Activated CD8-positive, alpha-beta memory T cell treated with anti-CD3 and anti-CD28 coated beads for 24 hours (primary cell): Measurements from ENCODE around the gene ERBB4.

Source experiments
- DNase-seq: peaks from one replicate; pipeline ENCODE4 v3.0.0-alpha.2; 2020

The ERBB4 gene

GRCh38 chr2:212538305-212539071, at the start of gene ERBB4:
Gene ERBB4 (minus strand): TSS chr2:212538802. CDS start chr2:212538530, 272 bp downstream.
- peak; percentile 50 for DNase-seq

- DNase-seq: no peak
Observed at GRCh38 chr2:212580117-212580516, 41.5 kb upstream of the ERBB4 start.

- DNase-seq: no peak
Observed at GRCh38 chr2:212556296-212556695, 17.7 kb upstream of the ERBB4 start.

- DNase-seq: no peak
Observed at GRCh38 chr2:212554233-212554632, 15.6 kb upstream of the ERBB4 start.

GRCh38 chr2:212549941-212550340, 11.3 kb upstream of the ERBB4 start:
- DNase-seq: no peak

- no peak for DNase-seq
Observed at GRCh38 chr2:212549463-212549862, 10.9 kb upstream of the ERBB4 start.

GRCh38 chr2:212548455-212548819, 9.8 kb upstream of the ERBB4 start:
- no peak for DNase-seq

- no peak for DNase-seq
Observed at GRCh38 chr2:212547716-212548454, 9.3 kb upstream of the ERBB4 start.

GRCh38 chr2:212546669-212547068, 8.1 kb upstream of the ERBB4 start:
- DNase-seq: no peak

GRCh38 chr2:212540341-212540740, 1.7 kb upstream of the ERBB4 start:
- no peak for DNase-seq

GRCh38 chr2:212539072-212539880, 674 bp upstream of the ERBB4 start:
- DNase-seq: no peak

GRCh38 chr2:212537726-212538304, 787 bp downstream of the ERBB4 start:
- DNase-seq: peak; percentile 55

- peak; percentile 54 for DNase-seq
Observed at GRCh38 chr2:212536817-212537725, 1.5 kb downstream of the ERBB4 start.

- no peak for DNase-seq
Observed at GRCh38 chr2:212535996-212536816, 2.4 kb downstream of the ERBB4 start.

- no peak for DNase-seq
Observed at GRCh38 chr2:212534336-212534735, 4.3 kb downstream of the ERBB4 start.

GRCh38 chr2:212532585-212532984, 6.0 kb downstream of the ERBB4 start:
- DNase-seq: no peak

- DNase-seq: no peak
Observed at GRCh38 chr2:212532087-212532486, 6.5 kb downstream of the ERBB4 start.

GRCh38 chr2:212531499-212531898, 7.1 kb downstream of the ERBB4 start:
- DNase-seq: no peak

- DNase-seq: no peak
Observed at GRCh38 chr2:212530991-212531390, 7.6 kb downstream of the ERBB4 start.

GRCh38 chr2:212530373-212530772, 8.2 kb downstream of the ERBB4 start:
- DNase-seq: no peak
